GM12878 (cell line): ENCODE measurements around the gene DNAJB6. TPM values are rescaled to one million over a fixed set of nuclear protein-coding genes. Genes with fewer than 3 reads are reported as not detected.

Experiments
- ATAC-seq: fragments of 200-7000 bp; cut with Tn5 transposase; 3 replicates; pipeline ENCODE4 v1.9.1; 2020; ENCODE audit warnings: mild to moderate bottlenecking, moderate library complexity
- BruUV-seq: library from RNA; stranded (reverse); fragments of 400-500 nt; replicated peaks from 2 replicates; lab custom pipeline; 2021; lab: Mats Ljungman, UMichigan
- CTCF ChIA-PET: fragments of 300-600 bp; sonication (Branson Sonifier 250); formaldehyde crosslinking; extraction: SDS; loops from one replicate; lab custom pipeline; 2021; ENCODE audit warnings: inconsistent platforms; lab: Yijun Ruan, JAX
- POLR2A ChIA-PET: fragments of 350-600 bp; formaldehyde crosslinking; extraction: SDS; loops from one replicate; lab custom pipeline; 2021; ENCODE audit warnings: inconsistent platforms; lab: Charles Lee
- RAD21 ChIA-PET: fragments of 300-600 bp; sonication (Branson Sonifier 250); formaldehyde crosslinking; loops from one replicate; lab custom pipeline; 2023; ENCODE audit warnings: antibody characterized with exemption; ENCODE audit not compliant: unreplicated experiment; lab: Charles Lee
- SMC1A ChIA-PET: fragments of 300-600 bp; sonication (Branson Sonifier 250); formaldehyde crosslinking; loops from one replicate; lab custom pipeline; 2023; ENCODE audit not compliant: unreplicated experiment, uncharacterized antibody; lab: Charles Lee
- DNase-seq: peaks from one replicate; pipeline ENCODE4 v3.0.0-alpha.2; 2011; ENCODE audit warnings: low read depth, low spot score
- FAIRE-seq: peaks from 3 replicates; lab custom pipeline; 2011; peaks lifted over from hg19 to GRCh38; lab: Jason Lieb, UNC
- H2AFZ ChIP-seq: 2 replicates; pipeline ENCODE4 v1.6.0; 2011; ENCODE audit warnings: low read depth, low read length, control low read depth; ENCODE audit not compliant: control insufficient read depth
- H3K27ac ChIP-seq: 2 replicates; pipeline ENCODE4 v1.5.1; 2011; ENCODE audit warnings: control low read depth; ENCODE audit not compliant: control insufficient read depth, insufficient read depth
- H3K27me3 ChIP-seq, 2 experiments: replicated peaks in 1 of 2; 2 replicates each; pipeline versions ENCODE4 v1.6.0 to v1.6.1; 2011; ENCODE audit warnings: low read length in 1 of 2; ENCODE audit not compliant: control insufficient read depth in 2 of 2, insufficient read depth in 2 of 2
- H3K36me3 ChIP-seq, 2 experiments: 2 replicates each; pipeline ENCODE4 v1.5.1; 2011; ENCODE audit warnings: low read length in 1 of 2; ENCODE audit not compliant: control insufficient read depth in 2 of 2, insufficient read depth in 2 of 2
- H3K4me1 ChIP-seq: 2 replicates; pipeline ENCODE4 v1.6.1; 2011; ENCODE audit warnings: mild to moderate bottlenecking, low read length, moderate library complexity, mixed read lengths; ENCODE audit not compliant: control insufficient read depth, insufficient read depth
- H3K4me2 ChIP-seq: 2 replicates; pipeline ENCODE4 v1.6.0; 2011; ENCODE audit warnings: control low read depth; ENCODE audit not compliant: control insufficient read depth, insufficient read depth
- H3K4me3 ChIP-seq: fragments of 200-600 bp; sonication (generic); 2 replicates; pipeline ENCODE4 v1.5.1; 2016
- H3K79me2 ChIP-seq: 2 replicates; pipeline ENCODE4 v1.6.0; 2011; ENCODE audit warnings: low read length; ENCODE audit not compliant: control insufficient read depth, insufficient read depth
- H3K9ac ChIP-seq: 2 replicates; pipeline ENCODE4 v1.8.0; 2011; ENCODE audit warnings: low read length, control low read depth, mixed read lengths; ENCODE audit not compliant: control insufficient read depth, insufficient read depth
- H3K9me3 ChIP-seq: replicated peaks from 3 replicates; pipeline ENCODE4 v1.5.1; 2011; ENCODE audit warnings: mild to moderate bottlenecking, low read length; ENCODE audit not compliant: control insufficient read depth, insufficient read depth
- H4K20me1 ChIP-seq: 2 replicates; pipeline ENCODE4 v1.6.0; 2011; ENCODE audit not compliant: control insufficient read depth, insufficient read depth
- CEBPB ChIP-seq, 2 experiments: fragments of 150-350 bp in 1 of 2; IDR thresholded peaks; 2 replicates each; pipeline ENCODE4 v1.6.1; 2012 to 2014; ENCODE audit warnings: low read depth in 2 of 2, low read length in 2 of 2, borderline replicate concordance in 1 of 2, inconsistent platforms in 1 of 2
- IKZF1 ChIP-seq: fragments of 450-650 bp; conservative IDR thresholded peaks from 2 replicates; pipeline ENCODE4 v1.6.1; 2017; ENCODE audit warnings: antibody characterized with exemption, mild to moderate bottlenecking
- MYB ChIP-seq: fragments of 150-350 bp; IDR thresholded peaks from 2 replicates; pipeline ENCODE4 v1.6.1; 2014; ENCODE audit warnings: mild to moderate bottlenecking, low read depth, low read length, borderline replicate concordance
- RB1 ChIP-seq: fragments of 450-650 bp; formaldehyde crosslinking; IDR thresholded peaks from 2 replicates; pipeline ENCODE4 v1.6.1; 2017; ENCODE audit warnings: mild to moderate bottlenecking, borderline replicate concordance
- SMAD5 ChIP-seq: IDR thresholded peaks from 2 replicates; pipeline ENCODE4 v1.6.1; 2016; ENCODE audit warnings: antibody characterized with exemption, low read depth
- WGBS: methylation state at CpG from one replicate; pipeline ENCODE4 v1.1.6; 2016; ENCODE audit warnings: low lambda C conversion rate; ENCODE audit not compliant: insufficient replicate concordance, insufficient coverage; ENCODE audit errors: missing lambda C conversion rate; 5-methylcytosine and 5-hydroxymethylcytosine counted together
- in situ Hi-C: fragments of 300-500 bp; cut with MboI; formaldehyde crosslinking; loops from 9 replicates; pipeline ENCODE4 v1.14.3; 2018; ENCODE audit warnings: mixed read lengths
- intact Hi-C: fragments of 100-400 bp; cut with micrococcal nuclease; formaldehyde crosslinking; loops from one replicate; pipeline ENCODE4 v1.14.2; 2022; ENCODE audit not compliant: unreplicated experiment
- polyA plus RNA-seq, 11 experiments: library from polyadenylated mRNA; depleted of rRNA in 4 of 11; unstranded in 6 of 11; stranded (reverse) in 5 of 11; fragments of >200 nt; fragmentation: Nextera tagmentation in 4 of 11; fragmentation: Illumina TruSeq in 1 of 11; extraction: Ambion mirVana in 4 of 11; extraction: Trizol in 1 of 11; gene quantifications; 1 replicate in 1 of 11; 2 replicates in 10 of 11; pipeline versions ENCODE4 v1.2.1 to v1.2.3, GENCODE V29; 2011 to 2016; ENCODE audit warnings: inconsistent platforms in 2 of 11, missing spikeins in 2 of 11, low read depth in 1 of 11
- total RNA-seq, 4 experiments: library from RNA; depleted of rRNA in 3 of 4; stranded (reverse); fragments of >200 nt in 3 of 4; fragmentation: Illumina TruSeq in 1 of 4; extraction: Trizol in 1 of 4; gene quantifications; 2 replicates each; pipeline versions ENCODE4 v1.2.1 to v1.2.3, GENCODE V29; 2013 to 2021
- TF ChIP-seq, protein P1 (sequence below): fragments of 450-650 bp; IDR thresholded peaks from 2 replicates; pipeline ENCODE4 v1.6.1; 2016; ENCODE audit warnings: mild to moderate bottlenecking, moderate library complexity, borderline replicate concordance
- TF ChIP-seq, protein P2 (sequence below): fragments of 450-650 bp; IDR thresholded peaks from 2 replicates; pipeline ENCODE4 v1.6.1; 2017; ENCODE audit warnings: mild to moderate bottlenecking, low read depth, inconsistent platforms; ENCODE audit not compliant: poor library complexity, severe bottlenecking
- TF ChIP-seq, protein P3 (sequence below), 3 experiments: IDR thresholded peaks in 2 of 3; conservative IDR thresholded peaks in 1 of 3; 2 replicates each; pipeline ENCODE4 v1.5.1; 2011; ENCODE audit warnings: low read depth in 3 of 3, low read length in 3 of 3, mild to moderate bottlenecking in 3 of 3, control low read depth in 2 of 3, moderate library complexity in 2 of 3, inconsistent platforms in 1 of 3, mixed read lengths in 1 of 3; ENCODE audit not compliant: control insufficient read depth in 2 of 3, insufficient read depth in 1 of 3; ENCODE audit errors: extremely low read depth in 1 of 3
- TF ChIP-seq, protein P4 (sequence below): fragments of 450-650 bp; IDR thresholded peaks from 2 replicates; pipeline ENCODE4 v1.6.1; 2017; ENCODE audit warnings: antibody characterized with exemption, mild to moderate bottlenecking, moderate library complexity
- TF ChIP-seq, protein P5 (sequence below): fragments of 450-650 bp; IDR thresholded peaks from 2 replicates; pipeline ENCODE4 v1.6.1; 2017; ENCODE audit warnings: mild to moderate bottlenecking

Gene DNAJB6
- total and polyA plus RNA-seq, 10 of the 15 experiments (the other 5 are each of a cell fraction or from before 2014, with no cell fraction given) = 34.5 to 117 (median 53.1) TPM

DNA sequence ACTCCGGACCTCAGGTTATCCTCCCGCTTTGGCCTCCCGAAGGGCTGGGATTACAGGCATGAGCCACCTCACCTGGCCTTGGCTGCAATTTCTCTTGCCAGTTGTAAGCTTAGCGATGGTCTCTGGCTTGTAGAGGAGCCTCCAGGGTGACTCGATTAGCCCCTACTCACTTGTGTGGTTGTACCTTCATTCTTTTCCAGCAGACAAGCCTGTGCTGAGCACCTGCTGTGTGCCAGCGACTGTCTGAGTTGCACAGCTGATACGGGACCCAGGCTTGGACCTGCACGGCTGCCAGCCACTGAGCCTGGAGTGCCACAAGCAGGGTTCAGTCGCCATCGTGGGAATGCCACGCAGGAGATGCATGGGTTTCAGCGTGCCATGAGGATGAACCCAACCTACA is 42.0 kb upstream of the DNAJB6 start:
- POLR2A ChIA-PET = no interaction called here
- Histone ChIP-seq H3K9ac (no peak overlapping the region), H3K36me3 (no peaks in the 10 kb centered on the region), H4K20me1 (no peaks in the 10 kb centered on the region), H3K9me3 (no peaks in the 10 kb centered on the region), H3K4me1 (no peaks in the 10 kb centered on the region), H3K27ac (no peak overlapping the region), H3K27me3 (no peaks in the 10 kb centered on the region), H2AFZ (no peak overlapping the region), H3K4me2 (no peak overlapping the region), H3K79me2 (no peaks in the 10 kb centered on the region), H3K4me3 (no peak overlapping the region)
- no peak for ATAC-seq
- no peak for FAIRE-seq
- intact Hi-C loops (no loop called here), in situ Hi-C loops (no loop called here)
- DNase-seq = no peak
- WGBS = 75% methylated on average over 12 of the region's 12 CpGs
- BruUV-seq = no TSS peak
- RAD21 ChIA-PET = no interaction called here
- SMC1A ChIA-PET = no interaction called here
- CTCF ChIA-PET = interaction anchor here (1.4 kb wide), 1 partner anchor 21 kb away, joined by 3 read pairs; no protein-coding TSS in a partner anchor
- no peak for TF ChIP-seq MYB
- TF ChIP-seq, protein P1, sequence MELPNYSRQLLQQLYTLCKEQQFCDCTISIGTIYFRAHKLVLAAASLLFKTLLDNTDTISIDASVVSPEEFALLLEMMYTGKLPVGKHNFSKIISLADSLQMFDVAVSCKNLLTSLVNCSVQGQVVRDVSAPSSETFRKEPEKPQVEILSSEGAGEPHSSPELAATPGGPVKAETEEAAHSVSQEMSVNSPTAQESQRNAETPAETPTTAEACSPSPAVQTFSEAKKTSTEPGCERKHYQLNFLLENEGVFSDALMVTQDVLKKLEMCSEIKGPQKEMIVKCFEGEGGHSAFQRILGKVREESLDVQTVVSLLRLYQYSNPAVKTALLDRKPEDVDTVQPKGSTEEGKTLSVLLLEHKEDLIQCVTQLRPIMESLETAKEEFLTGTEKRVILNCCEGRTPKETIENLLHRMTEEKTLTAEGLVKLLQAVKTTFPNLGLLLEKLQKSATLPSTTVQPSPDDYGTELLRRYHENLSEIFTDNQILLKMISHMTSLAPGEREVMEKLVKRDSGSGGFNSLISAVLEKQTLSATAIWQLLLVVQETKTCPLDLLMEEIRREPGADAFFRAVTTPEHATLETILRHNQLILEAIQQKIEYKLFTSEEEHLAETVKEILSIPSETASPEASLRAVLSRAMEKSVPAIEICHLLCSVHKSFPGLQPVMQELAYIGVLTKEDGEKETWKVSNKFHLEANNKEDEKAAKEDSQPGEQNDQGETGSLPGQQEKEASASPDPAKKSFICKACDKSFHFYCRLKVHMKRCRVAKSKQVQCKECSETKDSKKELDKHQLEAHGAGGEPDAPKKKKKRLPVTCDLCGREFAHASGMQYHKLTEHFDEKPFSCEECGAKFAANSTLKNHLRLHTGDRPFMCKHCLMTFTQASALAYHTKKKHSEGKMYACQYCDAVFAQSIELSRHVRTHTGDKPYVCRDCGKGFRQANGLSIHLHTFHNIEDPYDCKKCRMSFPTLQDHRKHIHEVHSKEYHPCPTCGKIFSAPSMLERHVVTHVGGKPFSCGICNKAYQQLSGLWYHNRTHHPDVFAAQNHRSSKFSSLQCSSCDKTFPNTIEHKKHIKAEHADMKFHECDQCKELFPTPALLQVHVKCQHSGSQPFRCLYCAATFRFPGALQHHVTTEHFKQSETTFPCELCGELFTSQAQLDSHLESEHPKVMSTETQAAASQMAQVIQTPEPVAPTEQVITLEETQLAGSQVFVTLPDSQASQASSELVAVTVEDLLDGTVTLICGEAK = no peak
- TF ChIP-seq, protein P2, sequence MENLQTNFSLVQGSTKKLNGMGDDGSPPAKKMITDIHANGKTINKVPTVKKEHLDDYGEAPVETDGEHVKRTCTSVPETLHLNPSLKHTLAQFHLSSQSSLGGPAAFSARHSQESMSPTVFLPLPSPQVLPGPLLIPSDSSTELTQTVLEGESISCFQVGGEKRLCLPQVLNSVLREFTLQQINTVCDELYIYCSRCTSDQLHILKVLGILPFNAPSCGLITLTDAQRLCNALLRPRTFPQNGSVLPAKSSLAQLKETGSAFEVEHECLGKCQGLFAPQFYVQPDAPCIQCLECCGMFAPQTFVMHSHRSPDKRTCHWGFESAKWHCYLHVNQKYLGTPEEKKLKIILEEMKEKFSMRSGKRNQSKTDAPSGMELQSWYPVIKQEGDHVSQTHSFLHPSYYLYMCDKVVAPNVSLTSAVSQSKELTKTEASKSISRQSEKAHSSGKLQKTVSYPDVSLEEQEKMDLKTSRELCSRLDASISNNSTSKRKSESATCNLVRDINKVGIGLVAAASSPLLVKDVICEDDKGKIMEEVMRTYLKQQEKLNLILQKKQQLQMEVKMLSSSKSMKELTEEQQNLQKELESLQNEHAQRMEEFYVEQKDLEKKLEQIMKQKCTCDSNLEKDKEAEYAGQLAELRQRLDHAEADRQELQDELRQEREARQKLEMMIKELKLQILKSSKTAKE = no peak
- no peak for TF ChIP-seq RB1
- TF ChIP-seq SMAD5 = no peak
- TF ChIP-seq CEBPB (IDR thresholded peaks at IDR 0.05; ENCODE audit: borderline replicate concordance in 1 of 2, low read depth in 2 of 2, low read length in 2 of 2) = no peak
- TF ChIP-seq, protein P3, sequence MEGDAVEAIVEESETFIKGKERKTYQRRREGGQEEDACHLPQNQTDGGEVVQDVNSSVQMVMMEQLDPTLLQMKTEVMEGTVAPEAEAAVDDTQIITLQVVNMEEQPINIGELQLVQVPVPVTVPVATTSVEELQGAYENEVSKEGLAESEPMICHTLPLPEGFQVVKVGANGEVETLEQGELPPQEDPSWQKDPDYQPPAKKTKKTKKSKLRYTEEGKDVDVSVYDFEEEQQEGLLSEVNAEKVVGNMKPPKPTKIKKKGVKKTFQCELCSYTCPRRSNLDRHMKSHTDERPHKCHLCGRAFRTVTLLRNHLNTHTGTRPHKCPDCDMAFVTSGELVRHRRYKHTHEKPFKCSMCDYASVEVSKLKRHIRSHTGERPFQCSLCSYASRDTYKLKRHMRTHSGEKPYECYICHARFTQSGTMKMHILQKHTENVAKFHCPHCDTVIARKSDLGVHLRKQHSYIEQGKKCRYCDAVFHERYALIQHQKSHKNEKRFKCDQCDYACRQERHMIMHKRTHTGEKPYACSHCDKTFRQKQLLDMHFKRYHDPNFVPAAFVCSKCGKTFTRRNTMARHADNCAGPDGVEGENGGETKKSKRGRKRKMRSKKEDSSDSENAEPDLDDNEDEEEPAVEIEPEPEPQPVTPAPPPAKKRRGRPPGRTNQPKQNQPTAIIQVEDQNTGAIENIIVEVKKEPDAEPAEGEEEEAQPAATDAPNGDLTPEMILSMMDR (IDR thresholded peaks at IDR 0.05 in 2 of 3, conservative IDR thresholded peaks at IDR 0.05 in 1 of 3; ENCODE audit: control insufficient read depth in 2 of 3, extremely low read depth in 1 of 3, insufficient read depth in 1 of 3, low read depth in 3 of 3, low read length in 3 of 3) = no peak
- TF ChIP-seq, protein P4, sequence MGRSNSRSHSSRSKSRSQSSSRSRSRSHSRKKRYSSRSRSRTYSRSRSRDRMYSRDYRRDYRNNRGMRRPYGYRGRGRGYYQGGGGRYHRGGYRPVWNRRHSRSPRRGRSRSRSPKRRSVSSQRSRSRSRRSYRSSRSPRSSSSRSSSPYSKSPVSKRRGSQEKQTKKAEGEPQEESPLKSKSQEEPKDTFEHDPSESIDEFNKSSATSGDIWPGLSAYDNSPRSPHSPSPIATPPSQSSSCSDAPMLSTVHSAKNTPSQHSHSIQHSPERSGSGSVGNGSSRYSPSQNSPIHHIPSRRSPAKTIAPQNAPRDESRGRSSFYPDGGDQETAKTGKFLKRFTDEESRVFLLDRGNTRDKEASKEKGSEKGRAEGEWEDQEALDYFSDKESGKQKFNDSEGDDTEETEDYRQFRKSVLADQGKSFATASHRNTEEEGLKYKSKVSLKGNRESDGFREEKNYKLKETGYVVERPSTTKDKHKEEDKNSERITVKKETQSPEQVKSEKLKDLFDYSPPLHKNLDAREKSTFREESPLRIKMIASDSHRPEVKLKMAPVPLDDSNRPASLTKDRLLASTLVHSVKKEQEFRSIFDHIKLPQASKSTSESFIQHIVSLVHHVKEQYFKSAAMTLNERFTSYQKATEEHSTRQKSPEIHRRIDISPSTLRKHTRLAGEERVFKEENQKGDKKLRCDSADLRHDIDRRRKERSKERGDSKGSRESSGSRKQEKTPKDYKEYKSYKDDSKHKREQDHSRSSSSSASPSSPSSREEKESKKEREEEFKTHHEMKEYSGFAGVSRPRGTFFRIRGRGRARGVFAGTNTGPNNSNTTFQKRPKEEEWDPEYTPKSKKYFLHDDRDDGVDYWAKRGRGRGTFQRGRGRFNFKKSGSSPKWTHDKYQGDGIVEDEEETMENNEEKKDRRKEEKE = no peak
- no peak for TF ChIP-seq IKZF1
- TF ChIP-seq, protein P5, sequence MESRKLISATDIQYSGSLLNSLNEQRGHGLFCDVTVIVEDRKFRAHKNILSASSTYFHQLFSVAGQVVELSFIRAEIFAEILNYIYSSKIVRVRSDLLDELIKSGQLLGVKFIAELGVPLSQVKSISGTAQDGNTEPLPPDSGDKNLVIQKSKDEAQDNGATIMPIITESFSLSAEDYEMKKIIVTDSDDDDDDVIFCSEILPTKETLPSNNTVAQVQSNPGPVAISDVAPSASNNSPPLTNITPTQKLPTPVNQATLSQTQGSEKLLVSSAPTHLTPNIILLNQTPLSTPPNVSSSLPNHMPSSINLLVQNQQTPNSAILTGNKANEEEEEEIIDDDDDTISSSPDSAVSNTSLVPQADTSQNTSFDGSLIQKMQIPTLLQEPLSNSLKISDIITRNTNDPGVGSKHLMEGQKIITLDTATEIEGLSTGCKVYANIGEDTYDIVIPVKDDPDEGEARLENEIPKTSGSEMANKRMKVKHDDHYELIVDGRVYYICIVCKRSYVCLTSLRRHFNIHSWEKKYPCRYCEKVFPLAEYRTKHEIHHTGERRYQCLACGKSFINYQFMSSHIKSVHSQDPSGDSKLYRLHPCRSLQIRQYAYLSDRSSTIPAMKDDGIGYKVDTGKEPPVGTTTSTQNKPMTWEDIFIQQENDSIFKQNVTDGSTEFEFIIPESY = no peak
